SH-SY5Y (cell line): ENCODE measurements around the gene TSPY10.
"Not testable (repeated sequence)": the region's sequence is repeated elsewhere in the genome, so short reads cannot be mapped to it uniquely, and the experiment has no call there.

ENCODE experiments used
- GATA2 ChIP-seq: IDR thresholded peaks from 2 replicates; pipeline ENCODE4 v1.6.1; 2011; ENCODE audit warnings: mild to moderate bottlenecking, low read depth, low read length
- GATA3 ChIP-seq: IDR thresholded peaks from 2 replicates; pipeline ENCODE4 v1.6.1; 2011; ENCODE audit warnings: low read depth, mild to moderate bottlenecking, low read length, moderate library complexity

The TSPY10 gene, protein sequence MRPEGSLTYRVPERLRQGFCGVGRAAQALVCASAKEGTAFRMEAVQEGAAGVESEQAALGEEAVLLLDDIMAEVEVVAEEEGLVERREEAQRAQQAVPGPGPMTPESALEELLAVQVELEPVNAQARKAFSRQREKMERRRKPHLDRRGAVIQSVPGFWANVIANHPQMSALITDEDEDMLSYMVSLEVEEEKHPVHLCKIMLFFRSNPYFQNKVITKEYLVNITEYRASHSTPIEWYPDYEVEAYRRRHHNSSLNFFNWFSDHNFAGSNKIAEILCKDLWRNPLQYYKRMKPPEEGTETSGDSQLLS

DNA sequence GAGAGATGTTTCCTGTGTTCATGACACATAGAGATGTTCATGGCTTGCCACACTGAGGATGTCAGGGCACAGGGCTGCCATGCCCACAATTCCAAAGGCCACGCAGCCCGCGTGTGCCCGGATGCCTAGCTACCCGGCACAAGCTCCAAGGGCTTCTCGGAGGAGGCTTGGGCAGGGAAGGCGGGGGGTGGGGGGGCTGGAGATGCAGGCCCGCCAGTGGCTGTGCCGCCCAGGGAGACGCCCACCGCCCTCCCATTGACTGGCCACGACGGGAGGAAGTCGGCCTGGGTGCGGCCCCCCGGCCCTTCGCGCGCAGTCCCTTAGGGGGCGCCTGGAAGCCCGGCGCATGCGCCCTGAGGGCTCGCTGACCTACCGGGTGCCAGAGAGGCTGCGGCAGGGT lies at the start of gene TSPY10:
Gene TSPY10 (plus strand): TSS at position 301 of the 400 bp plus-strand sequence. CDS start 46 bp downstream, at position 347.
- TF ChIP-seq GATA2, GATA3: not testable (repeated sequence)

DNA sequence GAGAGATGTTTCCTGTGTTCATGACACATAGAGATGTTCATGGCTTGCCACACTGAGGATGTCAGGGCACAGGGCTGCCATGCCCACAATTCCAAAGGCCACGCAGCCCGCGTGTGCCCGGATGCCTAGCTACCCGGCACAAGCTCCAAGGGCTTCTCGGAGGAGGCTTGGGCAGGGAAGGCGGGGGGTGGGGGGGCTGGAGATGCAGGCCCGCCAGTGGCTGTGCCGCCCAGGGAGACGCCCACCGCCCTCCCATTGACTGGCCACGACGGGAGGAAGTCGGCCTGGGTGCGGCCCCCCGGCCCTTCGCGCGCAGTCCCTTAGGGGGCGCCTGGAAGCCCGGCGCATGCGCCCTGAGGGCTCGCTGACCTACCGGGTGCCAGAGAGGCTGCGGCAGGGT lies 40.7 kb upstream of the TSPY10 start, which contains the start of gene TSPY9:
Gene TSPY9 (plus strand): TSS at position 301 of the 400 bp plus-strand sequence. CDS start 46 bp downstream, at position 347.
- TF ChIP-seq GATA3, GATA2: not testable (repeated sequence)
